WTC11 (cell line): Measurements from ENCODE around the gene KAT6B. TPM values are rescaled to one million over a fixed set of nuclear protein-coding genes. Genes with fewer than 3 reads are reported as not detected.
A peak's percentile ranks its signal among the peaks of the same experiment; 100 is the strongest.

Source experiments
- ATAC-seq: fragments of 200-7000 bp; cut with Tn5 transposase; 2 replicates; pipeline ENCODE4 v1.10.0; 2021; ENCODE audit warnings: mild to moderate bottlenecking, moderate library complexity
- CTCF ChIA-PET: fragments of 300-600 bp; sonication (Branson Sonifier 250); formaldehyde crosslinking; loops from one replicate; lab custom pipeline; 2021; ENCODE audit warnings: antibody characterized with exemption; lab: Charles Lee
- POLR2A ChIA-PET: fragments of 350-600 bp; sonication (Branson Sonifier 250); formaldehyde crosslinking; loops from one replicate; lab custom pipeline; 2021; ENCODE audit warnings: antibody characterized with exemption; lab: Charles Lee
- DNase-seq: peaks from one replicate; pipeline ENCODE4 v3.0.0; 2021; ENCODE audit warnings: low spot score
- H3K27ac Mint-ChIP-seq: 2 replicates; pipeline ENCODE4 v1.8.0; 2021; ENCODE audit warnings: mixed read lengths
- H3K27me3 Mint-ChIP-seq: 2 replicates; pipeline ENCODE4 v1.8.0; 2021; ENCODE audit warnings: low read depth, mild to moderate bottlenecking, moderate library complexity, mixed read lengths
- H3K36me3 Mint-ChIP-seq: 2 replicates; pipeline ENCODE4 v1.8.0; 2021; ENCODE audit warnings: mixed read lengths
- H3K4me1 Mint-ChIP-seq: 2 replicates; pipeline ENCODE4 v1.8.0; 2022; ENCODE audit warnings: mixed read lengths
- H3K4me3 Mint-ChIP-seq: 2 replicates; pipeline ENCODE4 v1.8.0; 2021; ENCODE audit warnings: mild to moderate bottlenecking, moderate library complexity, mixed read lengths
- H3K9me3 Mint-ChIP-seq: 2 replicates; pipeline ENCODE4 v1.8.0; 2021; ENCODE audit warnings: mixed read lengths
- CTCF ChIP-seq: fragments of 200-600 bp; IDR thresholded peaks from 2 replicates; pipeline ENCODE4 v1.8.0; 2022; ENCODE audit warnings: antibody characterized with exemption
- EMX1 ChIP-seq: fragments of 250-450 bp; sonication (Bioruptor Pico); IDR thresholded peaks from 2 replicates; pipeline ENCODE4 v1.8.0; 2021; ENCODE audit warnings: mild to moderate bottlenecking
- GABPB1 ChIP-seq: sonication (generic); formaldehyde crosslinking; IDR thresholded peaks from 2 replicates; pipeline ENCODE4 v1.8.1; 2023; ENCODE audit warnings: mild to moderate bottlenecking, missing genetic modification reagents
- HMGA2 ChIP-seq: fragments of 250-450 bp; sonication (Bioruptor Pico); IDR thresholded peaks from 2 replicates; pipeline ENCODE4 v1.4.0; 2021; ENCODE audit warnings: mild to moderate bottlenecking, moderate library complexity
- MYBL2 ChIP-seq: sonication (generic); formaldehyde crosslinking; IDR thresholded peaks from 2 replicates; pipeline ENCODE4 v1.8.1; 2023; ENCODE audit warnings: mild to moderate bottlenecking, moderate library complexity, missing genetic modification reagents
- NFYB ChIP-seq: sonication (generic); formaldehyde crosslinking; conservative IDR thresholded peaks from 2 replicates; pipeline ENCODE4 v1.8.0; 2022; ENCODE audit warnings: low read depth, missing genetic modification reagents
- SMAD3 ChIP-seq: sonication (generic); formaldehyde crosslinking; IDR thresholded peaks from 2 replicates; pipeline ENCODE4 v1.8.0; 2022; ENCODE audit warnings: missing genetic modification reagents, mild to moderate bottlenecking, borderline replicate concordance
- SP1 ChIP-seq: sonication (generic); formaldehyde crosslinking; conservative IDR thresholded peaks from 2 replicates; pipeline ENCODE4 v1.8.1; 2022; ENCODE audit warnings: missing genetic modification reagents
- total RNA-seq: library from RNA; stranded (reverse); gene quantifications from 3 replicates; pipeline ENCODE4 v1.2.3, GENCODE V29; 2021
- TF ChIP-seq, protein P1 (sequence below): sonication (generic); formaldehyde crosslinking; IDR thresholded peaks from 2 replicates; pipeline ENCODE4 v1.8.1; 2023; ENCODE audit warnings: mild to moderate bottlenecking, missing genetic modification reagents, borderline replicate concordance
- TF ChIP-seq, protein P2 (sequence below): fragments of 250-450 bp; sonication (Bioruptor Pico); IDR thresholded peaks from 2 replicates; pipeline ENCODE4 v1.9.0; 2021; ENCODE audit warnings: mild to moderate bottlenecking, borderline replicate concordance
- TF ChIP-seq, protein P3 (sequence below): sonication (generic); formaldehyde crosslinking; IDR thresholded peaks from 2 replicates; pipeline ENCODE4 v1.8.0; 2022; ENCODE audit warnings: mild to moderate bottlenecking, missing genetic modification reagents
- TF ChIP-seq, protein P4 (sequence below): sonication (generic); formaldehyde crosslinking; conservative IDR thresholded peaks from 2 replicates; pipeline ENCODE4 v1.8.1; 2023; ENCODE audit warnings: mild to moderate bottlenecking, low read depth, missing genetic modification reagents, moderate library complexity
- TF ChIP-seq, protein P5 (sequence below): sonication (generic); formaldehyde crosslinking; IDR thresholded peaks from 2 replicates; pipeline ENCODE4 v1.8.0; 2023; ENCODE audit warnings: mild to moderate bottlenecking, missing genetic modification reagents

KAT6B gene
- total RNA-seq, 1 experiment from 2014 or later = 18.5 TPM

DNA sequence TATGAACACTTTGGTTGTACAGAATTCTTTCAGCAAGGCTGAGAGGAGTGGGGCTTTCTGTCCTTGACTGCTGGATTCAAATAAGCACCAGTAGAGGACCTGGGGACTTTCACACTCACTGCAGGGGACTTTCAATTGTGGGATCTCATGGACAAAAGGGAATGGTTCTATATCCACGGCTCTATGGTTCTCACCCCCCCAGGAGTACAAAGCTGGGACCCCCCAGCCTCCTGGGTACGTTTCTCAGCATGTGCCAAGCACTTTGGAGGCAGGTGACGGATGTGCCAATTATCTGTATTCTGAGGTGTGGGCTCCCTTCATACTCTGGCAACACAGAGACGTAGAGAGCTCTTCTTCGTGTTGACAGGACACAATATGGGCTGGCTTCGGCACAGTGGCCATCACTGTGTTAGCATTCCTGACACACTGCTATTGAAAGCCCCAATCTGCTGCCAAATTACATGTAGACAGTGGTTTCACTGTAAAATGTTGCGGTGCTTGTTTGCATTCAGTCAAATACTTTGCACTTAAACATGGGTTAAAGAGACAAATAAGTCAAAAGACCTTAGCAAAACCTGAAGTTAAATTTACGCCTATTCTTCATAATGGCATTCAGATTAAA lies 192.4 kb downstream of the KAT6B start (continued):
- TF ChIP-seq, protein P1, sequence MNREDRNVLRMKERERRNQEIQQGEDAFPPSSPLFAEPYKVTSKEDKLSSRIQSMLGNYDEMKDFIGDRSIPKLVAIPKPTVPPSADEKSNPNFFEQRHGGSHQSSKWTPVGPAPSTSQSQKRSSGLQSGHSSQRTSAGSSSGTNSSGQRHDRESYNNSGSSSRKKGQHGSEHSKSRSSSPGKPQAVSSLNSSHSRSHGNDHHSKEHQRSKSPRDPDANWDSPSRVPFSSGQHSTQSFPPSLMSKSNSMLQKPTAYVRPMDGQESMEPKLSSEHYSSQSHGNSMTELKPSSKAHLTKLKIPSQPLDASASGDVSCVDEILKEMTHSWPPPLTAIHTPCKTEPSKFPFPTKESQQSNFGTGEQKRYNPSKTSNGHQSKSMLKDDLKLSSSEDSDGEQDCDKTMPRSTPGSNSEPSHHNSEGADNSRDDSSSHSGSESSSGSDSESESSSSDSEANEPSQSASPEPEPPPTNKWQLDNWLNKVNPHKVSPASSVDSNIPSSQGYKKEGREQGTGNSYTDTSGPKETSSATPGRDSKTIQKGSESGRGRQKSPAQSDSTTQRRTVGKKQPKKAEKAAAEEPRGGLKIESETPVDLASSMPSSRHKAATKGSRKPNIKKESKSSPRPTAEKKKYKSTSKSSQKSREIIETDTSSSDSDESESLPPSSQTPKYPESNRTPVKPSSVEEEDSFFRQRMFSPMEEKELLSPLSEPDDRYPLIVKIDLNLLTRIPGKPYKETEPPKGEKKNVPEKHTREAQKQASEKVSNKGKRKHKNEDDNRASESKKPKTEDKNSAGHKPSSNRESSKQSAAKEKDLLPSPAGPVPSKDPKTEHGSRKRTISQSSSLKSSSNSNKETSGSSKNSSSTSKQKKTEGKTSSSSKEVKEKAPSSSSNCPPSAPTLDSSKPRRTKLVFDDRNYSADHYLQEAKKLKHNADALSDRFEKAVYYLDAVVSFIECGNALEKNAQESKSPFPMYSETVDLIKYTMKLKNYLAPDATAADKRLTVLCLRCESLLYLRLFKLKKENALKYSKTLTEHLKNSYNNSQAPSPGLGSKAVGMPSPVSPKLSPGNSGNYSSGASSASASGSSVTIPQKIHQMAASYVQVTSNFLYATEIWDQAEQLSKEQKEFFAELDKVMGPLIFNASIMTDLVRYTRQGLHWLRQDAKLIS = no peak
- TF ChIP-seq MYBL2 (CRISPR knock-in tag) = no peak
- no peak for TF ChIP-seq HMGA2
- TF ChIP-seq, protein P2, sequence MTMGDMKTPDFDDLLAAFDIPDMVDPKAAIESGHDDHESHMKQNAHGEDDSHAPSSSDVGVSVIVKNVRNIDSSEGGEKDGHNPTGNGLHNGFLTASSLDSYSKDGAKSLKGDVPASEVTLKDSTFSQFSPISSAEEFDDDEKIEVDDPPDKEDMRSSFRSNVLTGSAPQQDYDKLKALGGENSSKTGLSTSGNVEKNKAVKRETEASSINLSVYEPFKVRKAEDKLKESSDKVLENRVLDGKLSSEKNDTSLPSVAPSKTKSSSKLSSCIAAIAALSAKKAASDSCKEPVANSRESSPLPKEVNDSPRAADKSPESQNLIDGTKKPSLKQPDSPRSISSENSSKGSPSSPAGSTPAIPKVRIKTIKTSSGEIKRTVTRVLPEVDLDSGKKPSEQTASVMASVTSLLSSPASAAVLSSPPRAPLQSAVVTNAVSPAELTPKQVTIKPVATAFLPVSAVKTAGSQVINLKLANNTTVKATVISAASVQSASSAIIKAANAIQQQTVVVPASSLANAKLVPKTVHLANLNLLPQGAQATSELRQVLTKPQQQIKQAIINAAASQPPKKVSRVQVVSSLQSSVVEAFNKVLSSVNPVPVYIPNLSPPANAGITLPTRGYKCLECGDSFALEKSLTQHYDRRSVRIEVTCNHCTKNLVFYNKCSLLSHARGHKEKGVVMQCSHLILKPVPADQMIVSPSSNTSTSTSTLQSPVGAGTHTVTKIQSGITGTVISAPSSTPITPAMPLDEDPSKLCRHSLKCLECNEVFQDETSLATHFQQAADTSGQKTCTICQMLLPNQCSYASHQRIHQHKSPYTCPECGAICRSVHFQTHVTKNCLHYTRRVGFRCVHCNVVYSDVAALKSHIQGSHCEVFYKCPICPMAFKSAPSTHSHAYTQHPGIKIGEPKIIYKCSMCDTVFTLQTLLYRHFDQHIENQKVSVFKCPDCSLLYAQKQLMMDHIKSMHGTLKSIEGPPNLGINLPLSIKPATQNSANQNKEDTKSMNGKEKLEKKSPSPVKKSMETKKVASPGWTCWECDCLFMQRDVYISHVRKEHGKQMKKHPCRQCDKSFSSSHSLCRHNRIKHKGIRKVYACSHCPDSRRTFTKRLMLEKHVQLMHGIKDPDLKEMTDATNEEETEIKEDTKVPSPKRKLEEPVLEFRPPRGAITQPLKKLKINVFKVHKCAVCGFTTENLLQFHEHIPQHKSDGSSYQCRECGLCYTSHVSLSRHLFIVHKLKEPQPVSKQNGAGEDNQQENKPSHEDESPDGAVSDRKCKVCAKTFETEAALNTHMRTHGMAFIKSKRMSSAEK (CRISPR knock-in tag) = no peak
- TF ChIP-seq CTCF = no peak
- no peak for TF ChIP-seq GABPB1 (CRISPR knock-in tag)

DNA sequence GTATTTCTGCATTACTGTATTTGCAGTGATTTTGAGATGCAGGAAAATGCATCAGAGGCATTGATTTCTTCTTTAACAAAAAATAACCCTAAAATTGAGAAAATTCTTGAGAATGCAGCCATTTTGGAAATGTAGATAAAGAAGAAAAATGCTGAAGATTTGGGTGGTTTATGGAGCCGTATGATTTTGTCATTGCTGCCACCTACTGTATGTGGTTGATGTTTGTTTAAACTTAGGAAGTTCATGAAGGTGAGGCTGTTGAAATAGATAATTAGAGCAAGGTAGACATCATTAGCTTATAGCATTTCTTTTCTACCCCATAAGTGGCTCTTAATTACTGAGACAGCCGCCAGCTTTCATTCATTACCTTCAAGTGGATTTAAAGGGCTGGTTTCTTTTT lies 193.0 kb downstream of the KAT6B start:
- CTCF ChIA-PET = interaction anchor here (0.7 to 2.8 kb wide), 12 partner anchors 9 to 812 kb away, joined by 3 to 14 read pairs (median 3); partner anchors contain the start of genes COMTD1 and KAT6B
- Mint-ChIP-seq H3K9me3 (no peaks in the 10 kb centered on the region), H3K27me3 (no peaks in the 10 kb centered on the region), H3K36me3 (peaks cover 7% of the 10 kb centered on the region; the same call in 1 of the 2 replicates), H3K4me3 (no peak overlapping the region), H3K27ac (no peak overlapping the region), H3K4me1 (peaks cover 19% of the 10 kb centered on the region)
- POLR2A ChIA-PET = interaction anchor here (0.6 kb wide), 1 partner anchor 525 kb away, joined by 3 read pairs; no protein-coding TSS in a partner anchor
- peak; percentile 18; the same call in 1 of the 2 replicates for ATAC-seq
- DNase-seq = no peak
- TF ChIP-seq, protein P3, sequence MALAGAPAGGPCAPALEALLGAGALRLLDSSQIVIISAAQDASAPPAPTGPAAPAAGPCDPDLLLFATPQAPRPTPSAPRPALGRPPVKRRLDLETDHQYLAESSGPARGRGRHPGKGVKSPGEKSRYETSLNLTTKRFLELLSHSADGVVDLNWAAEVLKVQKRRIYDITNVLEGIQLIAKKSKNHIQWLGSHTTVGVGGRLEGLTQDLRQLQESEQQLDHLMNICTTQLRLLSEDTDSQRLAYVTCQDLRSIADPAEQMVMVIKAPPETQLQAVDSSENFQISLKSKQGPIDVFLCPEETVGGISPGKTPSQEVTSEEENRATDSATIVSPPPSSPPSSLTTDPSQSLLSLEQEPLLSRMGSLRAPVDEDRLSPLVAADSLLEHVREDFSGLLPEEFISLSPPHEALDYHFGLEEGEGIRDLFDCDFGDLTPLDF (CRISPR knock-in tag) = no peak
- no peak for TF ChIP-seq SP1 (CRISPR knock-in tag)
- no peak for TF ChIP-seq NFYB (CRISPR knock-in tag)
- TF ChIP-seq CTCF = no peak
- TF ChIP-seq, protein P4, sequence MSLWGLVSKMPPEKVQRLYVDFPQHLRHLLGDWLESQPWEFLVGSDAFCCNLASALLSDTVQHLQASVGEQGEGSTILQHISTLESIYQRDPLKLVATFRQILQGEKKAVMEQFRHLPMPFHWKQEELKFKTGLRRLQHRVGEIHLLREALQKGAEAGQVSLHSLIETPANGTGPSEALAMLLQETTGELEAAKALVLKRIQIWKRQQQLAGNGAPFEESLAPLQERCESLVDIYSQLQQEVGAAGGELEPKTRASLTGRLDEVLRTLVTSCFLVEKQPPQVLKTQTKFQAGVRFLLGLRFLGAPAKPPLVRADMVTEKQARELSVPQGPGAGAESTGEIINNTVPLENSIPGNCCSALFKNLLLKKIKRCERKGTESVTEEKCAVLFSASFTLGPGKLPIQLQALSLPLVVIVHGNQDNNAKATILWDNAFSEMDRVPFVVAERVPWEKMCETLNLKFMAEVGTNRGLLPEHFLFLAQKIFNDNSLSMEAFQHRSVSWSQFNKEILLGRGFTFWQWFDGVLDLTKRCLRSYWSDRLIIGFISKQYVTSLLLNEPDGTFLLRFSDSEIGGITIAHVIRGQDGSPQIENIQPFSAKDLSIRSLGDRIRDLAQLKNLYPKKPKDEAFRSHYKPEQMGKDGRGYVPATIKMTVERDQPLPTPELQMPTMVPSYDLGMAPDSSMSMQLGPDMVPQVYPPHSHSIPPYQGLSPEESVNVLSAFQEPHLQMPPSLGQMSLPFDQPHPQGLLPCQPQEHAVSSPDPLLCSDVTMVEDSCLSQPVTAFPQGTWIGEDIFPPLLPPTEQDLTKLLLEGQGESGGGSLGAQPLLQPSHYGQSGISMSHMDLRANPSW (CRISPR knock-in tag) = no peak
- TF ChIP-seq, protein P5, sequence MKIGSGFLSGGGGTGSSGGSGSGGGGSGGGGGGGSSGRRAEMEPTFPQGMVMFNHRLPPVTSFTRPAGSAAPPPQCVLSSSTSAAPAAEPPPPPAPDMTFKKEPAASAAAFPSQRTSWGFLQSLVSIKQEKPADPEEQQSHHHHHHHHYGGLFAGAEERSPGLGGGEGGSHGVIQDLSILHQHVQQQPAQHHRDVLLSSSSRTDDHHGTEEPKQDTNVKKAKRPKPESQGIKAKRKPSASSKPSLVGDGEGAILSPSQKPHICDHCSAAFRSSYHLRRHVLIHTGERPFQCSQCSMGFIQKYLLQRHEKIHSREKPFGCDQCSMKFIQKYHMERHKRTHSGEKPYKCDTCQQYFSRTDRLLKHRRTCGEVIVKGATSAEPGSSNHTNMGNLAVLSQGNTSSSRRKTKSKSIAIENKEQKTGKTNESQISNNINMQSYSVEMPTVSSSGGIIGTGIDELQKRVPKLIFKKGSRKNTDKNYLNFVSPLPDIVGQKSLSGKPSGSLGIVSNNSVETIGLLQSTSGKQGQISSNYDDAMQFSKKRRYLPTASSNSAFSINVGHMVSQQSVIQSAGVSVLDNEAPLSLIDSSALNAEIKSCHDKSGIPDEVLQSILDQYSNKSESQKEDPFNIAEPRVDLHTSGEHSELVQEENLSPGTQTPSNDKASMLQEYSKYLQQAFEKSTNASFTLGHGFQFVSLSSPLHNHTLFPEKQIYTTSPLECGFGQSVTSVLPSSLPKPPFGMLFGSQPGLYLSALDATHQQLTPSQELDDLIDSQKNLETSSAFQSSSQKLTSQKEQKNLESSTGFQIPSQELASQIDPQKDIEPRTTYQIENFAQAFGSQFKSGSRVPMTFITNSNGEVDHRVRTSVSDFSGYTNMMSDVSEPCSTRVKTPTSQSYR (CRISPR knock-in tag) = no peak
- TF ChIP-seq EMX1 (CRISPR knock-in tag) = no peak
- no peak for TF ChIP-seq SMAD3 (CRISPR knock-in tag)
